ENCODE results near the gene PCLO. TPM values are rescaled to one million over a fixed set of nuclear protein-coding genes. Genes with fewer than 3 reads are reported as not detected.

PCLO gene
- total RNA-seq, 2 experiments from 2014 or later, result 0.35 to 1.4 TPM

GRCh38 chr7:83130191-83130590 lies 32.5 kb downstream of the PCLO start:
- BruUV-seq (replicated peaks), result no TSS peak

GRCh38 chr7:83119494-83119893 lies 43.2 kb downstream of the PCLO start:
- BruUV-seq (replicated peaks), result no TSS peak
- Histone ChIP-seq H3K9me3 (ENCODE audit: low read length) (no peaks in the 10 kb centered on the region), H3K36me3 (ENCODE audit: insufficient read depth, low read length) (no peaks in the 10 kb centered on the region), H3K27ac (ENCODE audit: low read depth, low read length, poor library complexity, severe bottlenecking) (no peak overlapping the region), H4K20me1 (ENCODE audit: insufficient read depth, low read length) (no peaks in the 10 kb centered on the region), H3K4me3 (ENCODE audit: low read depth, low read length, poor library complexity, severe bottlenecking) (no peak overlapping the region), H3K79me2 (ENCODE audit: insufficient read depth, low read depth, low read length) (no peaks in the 10 kb centered on the region), H3K9me2 (ENCODE audit: insufficient read depth, low read length) (no peaks in the 10 kb centered on the region), H2AFZ (ENCODE audit: low read length) (no peak overlapping the region), H3K4me1 (ENCODE audit: insufficient read depth, low read length, poor library complexity, severe bottlenecking) (no peaks in the 10 kb centered on the region), H3K4me2 (ENCODE audit: low read length) (no peak overlapping the region)
- no peak for DNase-seq (ENCODE audit: low spot score)
- intact Hi-C loops (cut with micrococcal nuclease; ENCODE audit: unreplicated experiment), result no loop called here
- TF ChIP-seq, protein P1, sequence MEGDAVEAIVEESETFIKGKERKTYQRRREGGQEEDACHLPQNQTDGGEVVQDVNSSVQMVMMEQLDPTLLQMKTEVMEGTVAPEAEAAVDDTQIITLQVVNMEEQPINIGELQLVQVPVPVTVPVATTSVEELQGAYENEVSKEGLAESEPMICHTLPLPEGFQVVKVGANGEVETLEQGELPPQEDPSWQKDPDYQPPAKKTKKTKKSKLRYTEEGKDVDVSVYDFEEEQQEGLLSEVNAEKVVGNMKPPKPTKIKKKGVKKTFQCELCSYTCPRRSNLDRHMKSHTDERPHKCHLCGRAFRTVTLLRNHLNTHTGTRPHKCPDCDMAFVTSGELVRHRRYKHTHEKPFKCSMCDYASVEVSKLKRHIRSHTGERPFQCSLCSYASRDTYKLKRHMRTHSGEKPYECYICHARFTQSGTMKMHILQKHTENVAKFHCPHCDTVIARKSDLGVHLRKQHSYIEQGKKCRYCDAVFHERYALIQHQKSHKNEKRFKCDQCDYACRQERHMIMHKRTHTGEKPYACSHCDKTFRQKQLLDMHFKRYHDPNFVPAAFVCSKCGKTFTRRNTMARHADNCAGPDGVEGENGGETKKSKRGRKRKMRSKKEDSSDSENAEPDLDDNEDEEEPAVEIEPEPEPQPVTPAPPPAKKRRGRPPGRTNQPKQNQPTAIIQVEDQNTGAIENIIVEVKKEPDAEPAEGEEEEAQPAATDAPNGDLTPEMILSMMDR (conservative IDR thresholded peaks at IDR 0.05; ENCODE audit: low read length), result no peak
- no peak for TF ChIP-seq EZH2phosphoT487 (IDR thresholded peaks at IDR 0.05; ENCODE audit: borderline replicate concordance, low read depth, low read length)
- ChIA-PET POLR2A (interaction anchor here (0.5 kb wide), 1 partner anchor 15 kb away, joined by 3 read pairs; no protein-coding TSS in a partner anchor), CTCF (ENCODE audit: unreplicated experiment) (no interaction called here)

More at GRCh38 chr7:83130191-83130590, 32.5 kb downstream of the PCLO start:
- Histone ChIP-seq H3K9me2 (ENCODE audit: insufficient read depth, low read length) (no peaks in the 10 kb centered on the region), H3K4me1 (ENCODE audit: insufficient read depth, low read length, poor library complexity, severe bottlenecking) (no peaks in the 10 kb centered on the region), H4K20me1 (ENCODE audit: insufficient read depth, low read length) (no peaks in the 10 kb centered on the region), H3K27ac (ENCODE audit: low read depth, low read length, poor library complexity, severe bottlenecking) (no peak overlapping the region), H3K36me3 (ENCODE audit: insufficient read depth, low read length) (no peaks in the 10 kb centered on the region), H3K4me2 (ENCODE audit: low read length) (no peak overlapping the region), H2AFZ (ENCODE audit: low read length) (no peak overlapping the region), H3K9me3 (ENCODE audit: low read length) (no peaks in the 10 kb centered on the region), H3K79me2 (ENCODE audit: insufficient read depth, low read depth, low read length) (no peaks in the 10 kb centered on the region), H3K4me3 (ENCODE audit: low read depth, low read length, poor library complexity, severe bottlenecking) (no peak overlapping the region)
- ChIA-PET POLR2A (interaction anchor here (1.3 kb wide), 1 partner anchor 18 kb away, joined by 4 read pairs; no protein-coding TSS in a partner anchor), CTCF (ENCODE audit: unreplicated experiment) (no interaction called here)
- TF ChIP-seq, protein P1 (conservative IDR thresholded peaks at IDR 0.05; ENCODE audit: low read length), result no peak
- no peak for TF ChIP-seq EZH2phosphoT487 (IDR thresholded peaks at IDR 0.05; ENCODE audit: borderline replicate concordance, low read depth, low read length)
- DNase-seq (ENCODE audit: low spot score), result no peak
- intact Hi-C loops (cut with micrococcal nuclease; ENCODE audit: unreplicated experiment), result no loop called here

DNA sequence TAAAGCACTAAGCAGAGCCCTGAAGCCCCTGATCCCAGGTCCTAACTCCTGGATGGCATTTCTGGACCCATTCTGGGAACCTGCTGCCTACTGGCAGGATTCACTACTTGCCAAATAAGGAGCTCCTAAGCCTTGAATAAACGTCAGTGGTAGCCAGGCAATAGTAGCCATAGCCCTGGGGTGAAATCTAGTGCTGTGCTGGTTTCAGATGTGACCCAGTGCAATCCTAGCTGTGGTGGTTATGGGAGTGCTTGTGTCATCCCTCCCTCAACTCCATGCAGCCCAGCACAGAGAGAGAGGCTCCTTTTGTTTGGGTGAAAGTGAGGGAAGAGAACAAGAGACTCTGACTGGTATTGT lies 43.7 kb downstream of the PCLO start:
- ChIA-PET POLR2A (interaction anchor here (0.5 kb wide), 1 partner anchor 15 kb away, joined by 3 read pairs; no protein-coding TSS in a partner anchor), CTCF (ENCODE audit: unreplicated experiment) (no interaction called here)
- no peak overlapping the region for H3K27ac ChIP-seq (ENCODE audit: low read depth, low read length, poor library complexity, severe bottlenecking)
- H3K36me3 ChIP-seq (ENCODE audit: insufficient read depth, low read length), result no peaks in the 10 kb centered on the region
- H3K79me2 ChIP-seq (ENCODE audit: insufficient read depth, low read depth, low read length), result no peaks in the 10 kb centered on the region
- H3K9me2 ChIP-seq (ENCODE audit: insufficient read depth, low read length), result no peaks in the 10 kb centered on the region
- H3K4me3 ChIP-seq (ENCODE audit: low read depth, low read length, poor library complexity, severe bottlenecking), result no peak overlapping the region
- no peaks in the 10 kb centered on the region for H3K9me3 ChIP-seq (ENCODE audit: low read length)
- H2AFZ ChIP-seq (ENCODE audit: low read length), result no peak overlapping the region
- H3K4me1 ChIP-seq (ENCODE audit: insufficient read depth, low read length, poor library complexity, severe bottlenecking), result no peaks in the 10 kb centered on the region
- H4K20me1 ChIP-seq (ENCODE audit: insufficient read depth, low read length), result no peaks in the 10 kb centered on the region
- no peak overlapping the region for H3K4me2 ChIP-seq (ENCODE audit: low read length)
- no peak for DNase-seq (ENCODE audit: low spot score)
- intact Hi-C loops (cut with micrococcal nuclease; ENCODE audit: unreplicated experiment), result no loop called here
- TF ChIP-seq EZH2phosphoT487 (IDR thresholded peaks at IDR 0.05; ENCODE audit: borderline replicate concordance, low read depth, low read length), result no peak
- no TSS peak for BruUV-seq (replicated peaks)
